ENCODE data around the gene PNMA8C. TPM values are rescaled to one million over a fixed set of nuclear protein-coding genes. Genes with fewer than 3 reads are reported as not detected.
"Not testable (repeated sequence)": the region's sequence is repeated elsewhere in the genome, so short reads cannot be mapped to it uniquely, and the experiment has no call there.

The PNMA8C gene
- total RNA-seq, 2 donors from 2014 or later = not detected

- not testable (repeated sequence) for ATAC-seq, H3K27ac Mint-ChIP-seq
- peaks cover 15 to 25% of the 10 kb centered on the region in 2 donors for H3K27me3 Mint-ChIP-seq
Observed at GRCh38 chr19:46433470-46433869, 4.7 kb upstream of the PNMA8C start.

GRCh38 chr19:46431824-46432223 lies 3.1 kb upstream of the PNMA8C start:
- no peak overlapping the region for H3K27ac Mint-ChIP-seq
- H3K27me3 Mint-ChIP-seq = peaks cover 29 to 37% of the 10 kb centered on the region in 2 donors
- H3K4me3 Mint-ChIP-seq = no peak overlapping the region
- DNase-seq (ENCODE audit: low spot score) (no peak), ATAC-seq (no peak)
- H3K4me1 Mint-ChIP-seq (ENCODE audit: low read depth in 2 of 2) = peaks cover 20 to 23% of the 10 kb centered on the region in 2 donors
- H3K36me3 Mint-ChIP-seq = no peaks in the 10 kb centered on the region
- no peaks in the 10 kb centered on the region for H3K9me3 Mint-ChIP-seq

More at GRCh38 chr19:46433470-46433869, 4.7 kb upstream of the PNMA8C start:
- not testable (repeated sequence) for DNase-seq (ENCODE audit: low spot score); H3K36me3 Mint-ChIP-seq; H3K9me3 Mint-ChIP-seq; H3K4me3 Mint-ChIP-seq
- H3K4me1 Mint-ChIP-seq (ENCODE audit: low read depth in 2 of 2) = peaks cover 8 to 12% of the 10 kb centered on the region in 2 donors

- Mint-ChIP-seq H3K9me3 (no peaks in the 10 kb centered on the region), H3K27ac (peak overlapping the region in 1 of 2 donors; percentile 14), H3K36me3 (no peaks in the 10 kb centered on the region), H3K27me3 (peaks cover 42 to 44% of the 10 kb centered on the region in 2 donors), H3K4me1 (ENCODE audit: low read depth in 2 of 2) (peaks cover 23 to 31% of the 10 kb centered on the region in 2 donors), H3K4me3 (peak overlapping the region; percentile 27)
- ATAC-seq (no peak), DNase-seq (ENCODE audit: low spot score) (no peak)
Observed at GRCh38 chr19:46429999-46430398, 1.3 kb upstream of the PNMA8C start.

- H3K4me1 Mint-ChIP-seq (ENCODE audit: low read depth in 2 of 2) = peaks cover 23 to 31% of the 10 kb centered on the region in 2 donors
- peaks cover 44% of the 10 kb centered on the region in 2 donors for H3K27me3 Mint-ChIP-seq
- peak overlapping the region; percentile 48 for H3K4me3 Mint-ChIP-seq
- no peaks in the 10 kb centered on the region for H3K36me3 Mint-ChIP-seq
- H3K9me3 Mint-ChIP-seq = no peaks in the 10 kb centered on the region
- no peak overlapping the region for H3K27ac Mint-ChIP-seq
- DNase-seq (ENCODE audit: low spot score) (no peak), ATAC-seq (no peak)
Observed at GRCh38 chr19:46427518-46428045, 1.2 kb downstream of the PNMA8C start.

GRCh38 chr19:46426506-46427162 lies 2.1 kb downstream of the PNMA8C start:
- Mint-ChIP-seq H3K27ac (no peak overlapping the region), H3K9me3 (no peaks in the 10 kb centered on the region), H3K36me3 (no peaks in the 10 kb centered on the region), H3K4me3 (peak overlapping the region; percentile 48), H3K4me1 (ENCODE audit: low read depth in 2 of 2) (peaks cover 23 to 31% of the 10 kb centered on the region in 2 donors), H3K27me3 (peaks cover 41 to 44% of the 10 kb centered on the region in 2 donors)
- DNase-seq (ENCODE audit: low spot score) (no peak), ATAC-seq (peak in 1 of 2 donors; percentile 65)

GRCh38 chr19:46426035-46426505 lies 2.7 kb downstream of the PNMA8C start:
- DNase-seq (ENCODE audit: low spot score) (no peak), ATAC-seq (no peak)
- H3K27me3 Mint-ChIP-seq = peaks cover 40 to 44% of the 10 kb centered on the region in 2 donors
- H3K27ac Mint-ChIP-seq = no peak overlapping the region
- no peaks in the 10 kb centered on the region for H3K36me3 Mint-ChIP-seq
- peak overlapping the region; percentile 48 for H3K4me3 Mint-ChIP-seq
- H3K9me3 Mint-ChIP-seq = no peaks in the 10 kb centered on the region
- H3K4me1 Mint-ChIP-seq (ENCODE audit: low read depth in 2 of 2) = peaks cover 23 to 31% of the 10 kb centered on the region in 2 donors

- H3K36me3 Mint-ChIP-seq = no peaks in the 10 kb centered on the region
- no peak overlapping the region for H3K4me3 Mint-ChIP-seq
- ATAC-seq = no peak
- H3K27me3 Mint-ChIP-seq = peaks cover 33 to 44% of the 10 kb centered on the region in 2 donors
- H3K27ac Mint-ChIP-seq = no peak overlapping the region
- peaks cover 10 to 21% of the 10 kb centered on the region in 2 donors for H3K4me1 Mint-ChIP-seq (ENCODE audit: low read depth in 2 of 2)
- no peaks in the 10 kb centered on the region for H3K9me3 Mint-ChIP-seq
- DNase-seq (ENCODE audit: low spot score) = no peak
Observed at GRCh38 chr19:46423188-46423587, 5.5 kb downstream of the PNMA8C start.

- Mint-ChIP-seq H3K27me3 (peaks cover 26 to 35% of the 10 kb centered on the region in 2 donors), H3K36me3 (no peaks in the 10 kb centered on the region), H3K4me3 (no peak overlapping the region), H3K27ac (no peak overlapping the region), H3K9me3 (no peaks in the 10 kb centered on the region), H3K4me1 (ENCODE audit: low read depth in 2 of 2) (peaks cover 8 to 13% of the 10 kb centered on the region in 2 donors)
- DNase-seq (ENCODE audit: low spot score) = no peak
- ATAC-seq = no peak
Observed at GRCh38 chr19:46422344-46422743, 6.4 kb downstream of the PNMA8C start.

GRCh38 chr19:46420056-46420455 lies 8.7 kb downstream of the PNMA8C start:
- Mint-ChIP-seq H3K4me1 (ENCODE audit: low read depth in 2 of 2) (no peaks in the 10 kb centered on the region), H3K36me3 (no peaks in the 10 kb centered on the region), H3K27me3 (peaks cover 24 to 37% of the 10 kb centered on the region in 2 donors), H3K4me3 (no peak overlapping the region), H3K27ac (no peak overlapping the region), H3K9me3 (no peaks in the 10 kb centered on the region)
- DNase-seq (ENCODE audit: low spot score) (no peak), ATAC-seq (no peak)

GRCh38 chr19:46415804-46416709 lies 12.7 kb downstream of the PNMA8C start:
- not testable (repeated sequence) for DNase-seq (ENCODE audit: low spot score); H3K9me3 Mint-ChIP-seq; H3K4me1 Mint-ChIP-seq (ENCODE audit: low read depth in 2 of 2); H3K27ac Mint-ChIP-seq; ATAC-seq; H3K36me3 Mint-ChIP-seq
- Mint-ChIP-seq H3K27me3 (peaks cover 25 to 40% of the 10 kb centered on the region in 2 donors), H3K4me3 (peak overlapping the region; percentile 20)

- DNase-seq (ENCODE audit: low spot score); H3K36me3 Mint-ChIP-seq; H3K27ac Mint-ChIP-seq; ATAC-seq; H3K4me1 Mint-ChIP-seq (ENCODE audit: low read depth in 2 of 2); H3K9me3 Mint-ChIP-seq; H3K4me3 Mint-ChIP-seq: not testable (repeated sequence)
- H3K27me3 Mint-ChIP-seq = peaks cover 29 to 47% of the 10 kb centered on the region in 2 donors
Observed at GRCh38 chr19:46414899-46415298, 13.8 kb downstream of the PNMA8C start.

GRCh38 chr19:46413262-46414031 lies 15.3 kb downstream of the PNMA8C start, which contains the start of gene CCDC8:
TSS of gene CCDC8 (minus strand) at chr19:46413564. CDS start at chr19:46412810, 754 bp downstream.
- Mint-ChIP-seq H3K27me3 (peaks cover 31 to 45% of the 10 kb centered on the region in 2 donors), H3K4me1 (ENCODE audit: low read depth in 2 of 2) (peaks cover 0 to 4% of the 10 kb centered on the region in 2 donors), H3K36me3 (no peaks in the 10 kb centered on the region), H3K27ac (no peak within 1 kb of the TSS), H3K4me3 (no peak within 1 kb of the TSS), H3K9me3 (no peaks in the 10 kb centered on the region)
- ATAC-seq (no peak), DNase-seq (ENCODE audit: low spot score) (no peak)
